ENCODE results near the gene PIGQ. TPM values are rescaled to one million over a fixed set of nuclear protein-coding genes. Genes with fewer than 3 reads are reported as not detected.
A peak's percentile ranks its signal among the peaks of the same experiment; 100 is the strongest.

Gene PIGQ
- total and polyA plus RNA-seq, 2 of the 13 experiments (the other 11 are each of a cell fraction or from before 2014, with no cell fraction given) = 7.7 to 19.7 TPM

DNA sequence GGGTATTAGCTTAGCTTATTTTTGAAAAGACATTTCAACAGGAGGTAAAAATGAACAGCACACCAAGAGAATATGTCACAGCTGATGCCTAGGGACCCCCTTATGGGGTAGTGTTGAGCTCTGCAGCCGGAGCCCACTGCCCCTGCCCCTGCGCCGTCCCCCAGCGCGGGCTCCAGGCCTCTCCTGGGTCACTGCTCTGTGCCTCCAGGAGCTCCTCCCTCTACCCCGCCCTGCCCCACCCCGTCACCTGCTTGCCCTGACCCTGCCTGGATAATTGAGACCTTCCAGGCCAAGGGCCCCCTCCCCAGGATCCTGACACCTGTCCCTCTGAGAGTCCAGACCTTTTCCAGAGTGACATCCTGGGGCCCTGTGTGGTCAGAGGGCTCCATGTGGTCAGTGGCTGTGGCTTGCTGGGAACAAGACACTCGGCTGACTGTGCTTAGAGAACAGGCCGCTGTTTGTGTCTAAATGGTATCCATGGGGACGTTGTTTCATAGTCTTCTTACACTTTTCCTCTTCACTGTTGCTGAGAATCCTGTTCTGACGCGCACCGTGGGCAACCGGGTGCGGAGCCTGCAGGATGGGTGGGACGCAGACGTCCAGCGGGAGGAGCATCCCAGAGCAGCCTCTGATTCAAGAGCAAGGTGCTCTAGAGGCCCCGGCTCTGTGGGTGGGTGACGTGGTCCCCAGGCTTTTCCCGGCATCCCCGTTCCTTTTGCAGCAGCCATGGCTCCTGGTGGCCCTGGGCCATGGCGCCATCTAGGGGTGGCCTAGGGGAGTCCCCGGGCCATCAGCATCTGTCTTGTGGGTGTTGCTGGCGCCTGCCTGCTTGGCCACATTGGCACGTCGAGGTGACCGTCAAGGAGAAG is 41.0 kb downstream of the PIGQ start (continued):
- TF ChIP-seq, protein P1, sequence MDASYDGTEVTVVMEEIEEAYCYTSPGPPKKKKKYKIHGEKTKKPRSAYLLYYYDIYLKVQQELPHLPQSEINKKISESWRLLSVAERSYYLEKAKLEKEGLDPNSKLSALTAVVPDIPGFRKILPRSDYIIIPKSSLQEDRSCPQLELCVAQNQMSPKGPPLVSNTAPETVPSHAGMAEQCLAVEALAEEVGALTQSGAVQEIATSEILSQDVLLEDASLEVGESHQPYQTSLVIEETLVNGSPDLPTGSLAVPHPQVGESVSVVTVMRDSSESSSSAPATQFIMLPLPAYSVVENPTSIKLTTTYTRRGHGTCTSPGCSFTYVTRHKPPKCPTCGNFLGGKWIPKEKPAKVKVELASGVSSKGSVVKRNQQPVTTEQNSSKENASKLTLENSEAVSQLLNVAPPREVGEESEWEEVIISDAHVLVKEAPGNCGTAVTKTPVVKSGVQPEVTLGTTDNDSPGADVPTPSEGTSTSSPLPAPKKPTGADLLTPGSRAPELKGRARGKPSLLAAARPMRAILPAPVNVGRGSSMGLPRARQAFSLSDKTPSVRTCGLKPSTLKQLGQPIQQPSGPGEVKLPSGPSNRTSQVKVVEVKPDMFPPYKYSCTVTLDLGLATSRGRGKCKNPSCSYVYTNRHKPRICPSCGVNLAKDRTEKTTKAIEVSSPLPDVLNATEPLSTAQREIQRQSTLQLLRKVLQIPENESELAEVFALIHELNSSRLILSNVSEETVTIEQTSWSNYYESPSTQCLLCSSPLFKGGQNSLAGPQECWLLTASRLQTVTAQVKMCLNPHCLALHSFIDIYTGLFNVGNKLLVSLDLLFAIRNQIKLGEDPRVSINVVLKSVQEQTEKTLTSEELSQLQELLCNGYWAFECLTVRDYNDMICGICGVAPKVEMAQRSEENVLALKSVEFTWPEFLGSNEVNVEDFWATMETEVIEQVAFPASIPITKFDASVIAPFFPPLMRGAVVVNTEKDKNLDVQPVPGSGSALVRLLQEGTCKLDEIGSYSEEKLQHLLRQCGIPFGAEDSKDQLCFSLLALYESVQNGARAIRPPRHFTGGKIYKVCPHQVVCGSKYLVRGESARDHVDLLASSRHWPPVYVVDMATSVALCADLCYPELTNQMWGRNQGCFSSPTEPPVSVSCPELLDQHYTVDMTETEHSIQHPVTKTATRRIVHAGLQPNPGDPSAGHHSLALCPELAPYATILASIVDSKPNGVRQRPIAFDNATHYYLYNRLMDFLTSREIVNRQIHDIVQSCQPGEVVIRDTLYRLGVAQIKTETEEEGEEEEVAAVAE (CRISPR knock-in tag; IDR thresholded peaks at IDR 0.05; ENCODE audit: borderline replicate concordance) = no peak
- TF ChIP-seq SOX6 (IDR thresholded peaks at IDR 0.05) = no peak
- peak; percentile 44 for TF ChIP-seq SOX6 (CRISPR knock-in tag; IDR thresholded peaks at IDR 0.05)
- 0 out of 2 replicates have a peak, but pooled peaks have one; percentile 35 for TF ChIP-seq SNAI1 (CRISPR knock-in tag; IDR thresholded peaks at IDR 0.05; ENCODE audit: borderline replicate concordance)
- TF ChIP-seq, protein P2, sequence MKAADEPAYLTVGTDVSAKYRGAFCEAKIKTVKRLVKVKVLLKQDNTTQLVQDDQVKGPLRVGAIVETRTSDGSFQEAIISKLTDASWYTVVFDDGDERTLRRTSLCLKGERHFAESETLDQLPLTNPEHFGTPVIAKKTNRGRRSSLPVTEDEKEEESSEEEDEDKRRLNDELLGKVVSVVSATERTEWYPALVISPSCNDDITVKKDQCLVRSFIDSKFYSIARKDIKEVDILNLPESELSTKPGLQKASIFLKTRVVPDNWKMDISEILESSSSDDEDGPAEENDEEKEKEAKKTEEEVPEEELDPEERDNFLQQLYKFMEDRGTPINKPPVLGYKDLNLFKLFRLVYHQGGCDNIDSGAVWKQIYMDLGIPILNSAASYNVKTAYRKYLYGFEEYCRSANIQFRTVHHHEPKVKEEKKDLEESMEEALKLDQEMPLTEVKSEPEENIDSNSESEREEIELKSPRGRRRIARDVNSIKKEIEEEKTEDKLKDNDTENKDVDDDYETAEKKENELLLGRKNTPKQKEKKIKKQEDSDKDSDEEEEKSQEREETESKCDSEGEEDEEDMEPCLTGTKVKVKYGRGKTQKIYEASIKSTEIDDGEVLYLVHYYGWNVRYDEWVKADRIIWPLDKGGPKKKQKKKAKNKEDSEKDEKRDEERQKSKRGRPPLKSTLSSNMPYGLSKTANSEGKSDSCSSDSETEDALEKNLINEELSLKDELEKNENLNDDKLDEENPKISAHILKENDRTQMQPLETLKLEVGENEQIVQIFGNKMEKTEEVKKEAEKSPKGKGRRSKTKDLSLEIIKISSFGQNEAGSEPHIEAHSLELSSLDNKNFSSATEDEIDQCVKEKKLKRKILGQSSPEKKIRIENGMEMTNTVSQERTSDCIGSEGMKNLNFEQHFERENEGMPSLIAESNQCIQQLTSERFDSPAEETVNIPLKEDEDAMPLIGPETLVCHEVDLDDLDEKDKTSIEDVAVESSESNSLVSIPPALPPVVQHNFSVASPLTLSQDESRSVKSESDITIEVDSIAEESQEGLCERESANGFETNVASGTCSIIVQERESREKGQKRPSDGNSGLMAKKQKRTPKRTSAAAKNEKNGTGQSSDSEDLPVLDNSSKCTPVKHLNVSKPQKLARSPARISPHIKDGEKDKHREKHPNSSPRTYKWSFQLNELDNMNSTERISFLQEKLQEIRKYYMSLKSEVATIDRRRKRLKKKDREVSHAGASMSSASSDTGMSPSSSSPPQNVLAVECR (CRISPR knock-in tag; IDR thresholded peaks at IDR 0.05; ENCODE audit: borderline replicate concordance) = peak; percentile 53; the same call in 1 of the 2 replicates
- no peak for TF ChIP-seq RARA (CRISPR knock-in tag; IDR thresholded peaks at IDR 0.05)
- TF ChIP-seq GATAD1 (CRISPR knock-in tag; IDR thresholded peaks at IDR 0.05) = peak; percentile 64
- TF ChIP-seq ZGPAT (CRISPR knock-in tag; IDR thresholded peaks at IDR 0.05) = 0 out of 2 replicates have a peak, but pooled peaks have one; percentile 26
- TF ChIP-seq YEATS2 (CRISPR knock-in tag; IDR thresholded peaks at IDR 0.05; ENCODE audit: borderline replicate concordance) = peak; percentile 66; the same call in 1 of the 2 replicates
- peak; percentile 92 for TF ChIP-seq CTCF (CRISPR knock-in tag; IDR thresholded peaks at IDR 0.05)
- TF ChIP-seq MXD3 (CRISPR knock-in tag; IDR thresholded peaks at IDR 0.05) = 0 out of 2 replicates have a peak, but pooled peaks have one; percentile 18
- TF ChIP-seq ZNF263 (CRISPR knock-in tag; IDR thresholded peaks at IDR 0.05) = peak; percentile 40; the same call in 1 of the 2 replicates
- no peak for TF ChIP-seq ZFP41 (CRISPR knock-in tag; IDR thresholded peaks at IDR 0.05; ENCODE audit: borderline replicate concordance)
- no peak for TF ChIP-seq NR1H2 (CRISPR knock-in tag; IDR thresholded peaks at IDR 0.05; ENCODE audit: borderline replicate concordance, low read depth)
- TF ChIP-seq BCL6 (CRISPR knock-in tag; IDR thresholded peaks at IDR 0.05) = peak; percentile 35
- TF ChIP-seq ZSCAN31 (CRISPR knock-in tag; IDR thresholded peaks at IDR 0.05; ENCODE audit: low read depth) = 0 out of 2 replicates have a peak, but pooled peaks have one; percentile 6

All from HepG2 (cell line).